Fibroblast of mammary gland (primary cell): ENCODE results near the gene PTGDS.
A peak's percentile ranks its signal among the peaks of the same experiment; 100 is the strongest.

ENCODE experiments used
- DNase-seq: peaks from one replicate; pipeline ENCODE4 v3.0.0-alpha.2; 2010; ENCODE audit warnings: low read depth
- H3K4me3 ChIP-seq: 2 replicates; pipeline ENCODE4 v1.5.1; 2011; ENCODE audit warnings: low read depth, mild to moderate bottlenecking, low read length, moderate library complexity; ENCODE audit not compliant: control insufficient read depth
- CTCF ChIP-seq: conservative IDR thresholded peaks from 2 replicates; pipeline ENCODE4 v1.5.1; 2011; ENCODE audit warnings: low read depth, low read length, inconsistent platforms; ENCODE audit not compliant: control insufficient read depth, insufficient read depth

PTGDS gene

GRCh38 chr9:136942112-136942880 lies 35.0 kb upstream of the PTGDS start:
- no peak for DNase-seq
- no peak overlapping the region for H3K4me3 ChIP-seq
- TF ChIP-seq CTCF, result no peak

GRCh38 chr9:136942881-136943230 lies 34.4 kb upstream of the PTGDS start:
- TF ChIP-seq CTCF, result no peak
- H3K4me3 ChIP-seq, result peak overlapping the region; percentile 71
- DNase-seq, result no peak

- peak overlapping the region; percentile 71 for H3K4me3 ChIP-seq
- DNase-seq, result peak; percentile 21
- TF ChIP-seq CTCF, result no peak
Measured at GRCh38 chr9:136943291-136944211, 33.8 kb upstream of the PTGDS start.

GRCh38 chr9:136944212-136944518 lies 33.1 kb upstream of the PTGDS start:
- peak; percentile 45 for DNase-seq
- no peak for TF ChIP-seq CTCF
- H3K4me3 ChIP-seq, result peak overlapping the region; percentile 71

GRCh38 chr9:136944519-136945332 lies 32.6 kb upstream of the PTGDS start, which contains the start of the genes C8G and FBXW5:
C8G (plus strand) TSS chr9:136945243; CDS start chr9:136945321, 78 bp downstream.
FBXW5 (minus strand) TSS chr9:136944738; CDS start chr9:136944083, 655 bp downstream.
- peak; percentile 88 for DNase-seq
- H3K4me3 ChIP-seq, result peak within 1 kb of the TSS; percentile 71
- peak; percentile 57 for TF ChIP-seq CTCF

- TF ChIP-seq CTCF, result no peak
- DNase-seq, result no peak
- no peak overlapping the region for H3K4me3 ChIP-seq
Measured at GRCh38 chr9:136945333-136946227, 31.7 kb upstream of the PTGDS start.
